IPS-11a (cell line): ENCODE measurements around the gene SIK3.

ENCODE experiments used
- H3K4me3 ChIP-seq: one replicate; pipeline ENCODE4 v1.5.1; 2013; ENCODE audit warnings: low read depth, low read length, control low read depth

SIK3 gene

DNA sequence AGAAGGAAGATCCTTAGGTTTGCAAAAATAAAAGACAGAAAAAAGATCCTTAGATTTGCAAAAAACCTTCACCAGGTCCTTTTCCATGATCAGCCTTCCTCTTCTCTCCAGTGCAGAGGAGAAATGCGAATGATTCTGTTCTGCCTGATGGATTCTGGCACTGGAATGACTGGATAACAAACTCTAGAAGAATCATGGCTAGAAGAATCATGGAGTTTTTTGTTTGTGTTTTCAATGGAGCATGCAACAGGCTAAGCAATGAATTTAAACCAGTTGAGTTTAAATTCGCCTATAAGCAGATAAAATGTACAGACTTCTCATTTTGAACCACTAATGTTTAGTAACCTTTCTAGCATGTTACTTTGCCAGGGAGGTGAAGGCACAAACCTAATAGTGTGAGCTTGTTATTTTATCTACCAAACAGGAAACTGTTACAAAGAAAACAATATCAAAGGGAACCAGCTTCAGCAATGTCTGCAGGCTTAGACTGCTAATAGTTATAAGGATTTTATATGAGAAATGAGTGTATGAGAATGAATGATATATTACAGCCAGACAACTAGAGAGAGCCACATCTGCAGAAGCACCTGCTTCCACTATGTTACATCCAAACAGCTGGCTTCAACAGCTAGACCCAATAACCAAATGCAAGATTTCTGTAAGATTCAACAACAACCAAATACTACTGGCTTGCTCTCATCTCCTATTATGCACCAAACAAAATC, 196.1 kb downstream of the SIK3 start:
- H3K4me3 ChIP-seq, result no peak overlapping the region

GRCh38 chr11:116901211-116901610, 197.0 kb downstream of the SIK3 start:
- H3K4me3 ChIP-seq, result no peak overlapping the region

GRCh38 chr11:116896211-116896610, 202.0 kb downstream of the SIK3 start:
- no peak overlapping the region for H3K4me3 ChIP-seq

- no peak overlapping the region for H3K4me3 ChIP-seq
Observed at GRCh38 chr11:116895048-116895757, 203.0 kb downstream of the SIK3 start.

GRCh38 chr11:116893906-116894305, 204.3 kb downstream of the SIK3 start:
- H3K4me3 ChIP-seq, result no peak overlapping the region

GRCh38 chr11:116893437-116893836, 204.8 kb downstream of the SIK3 start:
- no peak overlapping the region for H3K4me3 ChIP-seq

- no peak overlapping the region for H3K4me3 ChIP-seq
Observed at GRCh38 chr11:116892374-116892773, 205.9 kb downstream of the SIK3 start.

DNA sequence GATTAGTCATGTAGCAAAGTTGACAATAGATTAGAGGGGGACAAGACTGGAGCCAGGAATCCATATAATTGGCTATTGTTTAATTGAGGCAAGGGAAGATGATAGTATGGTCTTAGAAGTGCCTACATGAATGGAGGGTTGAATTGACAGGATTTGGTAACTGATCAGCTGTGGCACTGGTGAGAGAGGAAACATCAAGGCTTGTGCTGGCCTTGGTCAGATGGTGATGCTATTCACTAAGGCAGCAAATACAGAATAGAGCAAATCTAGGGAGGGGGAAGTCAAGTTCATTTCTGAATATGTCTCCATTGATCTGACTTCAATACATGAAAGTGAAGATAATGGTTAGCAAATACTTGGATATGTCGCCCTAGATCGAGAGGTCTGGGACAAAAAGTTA, 206.5 kb downstream of the SIK3 start:
- no peak overlapping the region for H3K4me3 ChIP-seq

GRCh38 chr11:116890607-116891006, 207.6 kb downstream of the SIK3 start:
- no peak overlapping the region for H3K4me3 ChIP-seq

DNA sequence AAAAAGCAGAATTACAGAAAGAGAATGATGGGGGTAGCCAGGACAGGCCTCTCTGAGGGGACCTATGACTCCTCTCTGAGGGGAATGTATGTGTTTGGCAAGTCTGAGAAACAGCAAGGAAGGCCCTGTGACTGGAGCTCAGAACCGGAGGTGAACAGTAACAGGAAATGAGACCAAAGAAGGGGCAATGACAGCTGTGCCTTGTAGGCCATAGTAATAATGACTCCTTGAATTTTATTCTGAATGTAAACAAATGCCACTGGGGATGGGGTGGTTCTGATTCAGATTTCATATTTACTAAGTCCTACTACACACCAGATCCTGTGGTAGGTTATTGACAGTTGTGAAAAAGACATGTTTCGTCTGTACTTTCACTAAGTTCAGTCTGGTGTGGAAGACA, 208.0 kb downstream of the SIK3 start:
- no peak overlapping the region for H3K4me3 ChIP-seq

DNA sequence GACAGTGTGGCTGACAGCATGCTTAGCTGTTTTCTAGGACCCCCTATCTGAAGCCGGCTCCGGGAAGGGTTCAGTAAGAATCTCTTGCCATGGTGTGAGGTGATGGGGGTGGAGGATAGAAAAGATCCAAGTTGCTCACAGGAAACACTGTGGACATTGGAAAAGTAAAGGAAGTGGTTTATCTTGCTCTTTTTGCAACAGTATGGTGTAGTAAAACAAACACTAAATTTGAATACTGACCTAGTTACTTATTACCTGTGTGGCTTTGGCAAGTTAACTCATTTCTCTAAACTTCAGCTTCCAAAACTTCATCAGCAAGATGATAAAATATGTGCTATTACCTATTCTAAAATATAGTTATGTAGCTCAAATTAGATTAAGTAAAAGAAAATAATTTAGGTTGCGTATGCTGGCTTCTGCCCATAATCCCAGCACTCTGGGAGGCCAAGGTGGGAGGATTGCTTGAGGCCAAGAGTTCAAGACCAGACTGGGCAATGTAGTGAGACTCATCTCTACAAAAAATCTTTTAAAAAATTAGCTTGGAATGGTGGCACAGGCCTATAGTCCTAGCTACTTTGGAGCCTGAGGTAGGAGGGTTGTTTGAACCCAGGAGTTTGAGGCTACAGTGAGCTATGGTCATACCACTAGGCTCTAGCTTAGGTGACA, 209.2 kb downstream of the SIK3 start:
- no peak overlapping the region for H3K4me3 ChIP-seq

- no peak overlapping the region for H3K4me3 ChIP-seq
Observed at GRCh38 chr11:116888024-116888423, 210.2 kb downstream of the SIK3 start.

GRCh38 chr11:116885951-116886655, 212.1 kb downstream of the SIK3 start:
- H3K4me3 ChIP-seq, result no peak overlapping the region

DNA sequence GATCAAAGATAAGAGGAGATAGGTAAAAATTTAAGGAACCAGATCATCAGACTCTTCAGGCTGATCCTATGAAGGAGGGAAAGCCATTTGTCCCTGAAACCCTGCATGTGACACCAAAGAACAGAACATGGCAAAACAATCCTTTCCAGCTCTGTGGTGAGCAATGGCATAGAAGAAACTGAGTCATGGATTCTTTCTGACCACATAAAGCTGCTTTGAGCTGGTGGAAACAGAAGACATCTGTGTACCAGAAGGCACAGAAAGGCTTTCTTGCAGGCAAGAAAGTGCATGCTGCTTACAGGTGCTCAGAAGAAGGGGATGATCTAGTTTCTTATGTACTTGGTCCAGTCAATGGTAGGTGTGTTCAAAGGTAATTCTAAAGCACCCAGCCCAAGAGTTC, 215.8 kb downstream of the SIK3 start:
- H3K4me3 ChIP-seq, result no peak overlapping the region

DNA sequence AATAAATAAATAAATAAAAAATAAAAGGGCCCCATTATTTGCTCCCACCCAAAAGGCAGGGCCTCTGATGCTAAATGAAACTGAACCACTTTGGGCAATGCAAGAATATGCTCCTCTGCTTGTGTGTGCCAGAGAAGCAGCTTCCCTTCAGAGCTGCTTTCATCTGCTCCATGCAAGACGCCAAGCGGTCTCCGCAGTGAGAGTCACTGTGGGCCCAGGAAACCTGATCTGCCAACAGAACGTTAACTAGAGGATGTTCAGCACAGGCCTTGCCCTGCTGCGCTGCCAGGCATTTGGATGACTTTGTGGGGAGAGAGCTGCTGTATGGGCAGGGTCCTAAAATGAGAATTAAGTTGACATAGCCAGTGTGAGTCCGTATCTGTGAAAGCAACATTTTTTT, 217.1 kb downstream of the SIK3 start:
- H3K4me3 ChIP-seq, result no peak overlapping the region

GRCh38 chr11:116879800-116880625, 218.2 kb downstream of the SIK3 start:
- no peak overlapping the region for H3K4me3 ChIP-seq

GRCh38 chr11:116876656-116877055, 221.6 kb downstream of the SIK3 start:
- H3K4me3 ChIP-seq, result no peak overlapping the region

GRCh38 chr11:116875194-116875593, 223.0 kb downstream of the SIK3 start:
- H3K4me3 ChIP-seq, result no peak overlapping the region

DNA sequence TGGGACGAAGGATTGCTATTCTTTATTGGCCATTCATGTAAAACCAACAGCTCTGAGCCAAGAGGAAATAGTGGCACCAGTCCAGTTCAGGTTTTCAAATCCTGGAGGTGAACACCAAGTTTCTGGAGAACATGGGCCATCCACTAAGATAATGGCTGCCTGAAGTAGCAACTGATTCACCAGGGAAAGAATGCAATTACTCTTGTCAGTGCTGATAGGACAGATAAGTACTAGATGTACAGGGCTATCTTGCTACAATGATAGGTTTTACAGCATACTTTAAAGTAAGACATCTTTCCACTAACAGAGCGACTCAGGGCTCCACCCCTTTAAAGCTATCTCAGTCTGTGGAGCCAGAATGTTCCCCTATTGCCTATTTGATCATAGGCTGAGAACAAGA, 224.0 kb downstream of the SIK3 start:
- H3K4me3 ChIP-seq, result no peak overlapping the region

- H3K4me3 ChIP-seq, result no peak overlapping the region
Observed at GRCh38 chr11:116873381-116873780, 224.8 kb downstream of the SIK3 start.

- H3K4me3 ChIP-seq, result no peak overlapping the region
Observed at GRCh38 chr11:116871248-116871647, 227.0 kb downstream of the SIK3 start.
